IMR-90 (cell line): Measurements from ENCODE around the gene EHBP1. TPM values are rescaled to one million over a fixed set of nuclear protein-coding genes. Genes with fewer than 3 reads are reported as not detected.

Source experiments
- ATAC-seq: fragments of 200-7000 bp; cut with Tn5 transposase; 2 replicates; pipeline ENCODE4 v1.9.1; 2020; ENCODE audit warnings: low read depth, mild to moderate bottlenecking, moderate library complexity
- BruUV-seq: library from RNA; stranded (reverse); fragments of 400-500 nt; replicated peaks from 2 replicates; lab custom pipeline; 2021; lab: Mats Ljungman, UMichigan
- CTCF ChIA-PET: fragments of 300-600 bp; formaldehyde crosslinking; extraction: SDS; loops from one replicate; lab custom pipeline; 2021; ENCODE audit warnings: antibody characterized with exemption; lab: Yijun Ruan, JAX
- POLR2A ChIA-PET: fragments of 300-600 bp; sonication (Branson Sonifier 250); formaldehyde crosslinking; loops from one replicate; lab custom pipeline; 2022; ENCODE audit warnings: antibody characterized with exemption; ENCODE audit not compliant: unreplicated experiment; lab: Charles Lee
- DNase-seq: peaks from one replicate; pipeline ENCODE4 v3.0.0; 2013
- H2AFZ ChIP-seq: replicated peaks from 2 replicates; pipeline ENCODE3; 2013; ENCODE audit warnings: low read length, mild to moderate bottlenecking; ENCODE audit not compliant: poor library complexity
- H2AK5ac ChIP-seq: 2 replicates; pipeline ENCODE4 v1.6.1; 2013; ENCODE audit warnings: low read depth, low read length, inconsistent platforms
- H2AK9ac ChIP-seq: replicated peaks from 2 replicates; pipeline ENCODE3; 2013; ENCODE audit warnings: mild to moderate bottlenecking, low read depth, low read length, moderate library complexity; ENCODE audit not compliant: poor library complexity
- H2BK120ac ChIP-seq: 2 replicates; pipeline ENCODE4 v1.6.1; 2013; ENCODE audit warnings: low read depth, low read length, inconsistent platforms
- H2BK15ac ChIP-seq: 3 replicates; pipeline ENCODE4 v1.6.1; 2013; ENCODE audit warnings: low read depth, low read length, inconsistent platforms
- H2BK20ac ChIP-seq: 2 replicates; pipeline ENCODE4 v1.6.1; 2013; ENCODE audit warnings: low read depth, mild to moderate bottlenecking, inconsistent platforms, low read length, moderate library complexity
- H2BK5ac ChIP-seq: 2 replicates; pipeline ENCODE4 v1.6.1; 2013; ENCODE audit warnings: mild to moderate bottlenecking, low read depth, low read length, inconsistent platforms; ENCODE audit not compliant: poor library complexity, severe bottlenecking
- H3K14ac ChIP-seq: replicated peaks from 2 replicates; pipeline ENCODE4 v1.6.1; 2013; ENCODE audit warnings: low read depth, low read length, inconsistent platforms
- H3K18ac ChIP-seq: 2 replicates; pipeline ENCODE4 v1.6.1; 2013; ENCODE audit warnings: low read depth, low read length, control low read depth
- H3K23ac ChIP-seq: 2 replicates; pipeline ENCODE4 v1.6.1; 2013; ENCODE audit warnings: low read depth, low read length, inconsistent platforms
- H3K27ac ChIP-seq: 2 replicates; pipeline ENCODE4 v1.5.1; 2013; ENCODE audit warnings: mild to moderate bottlenecking, control low read depth, low read length; ENCODE audit not compliant: insufficient read depth
- H3K27me3 ChIP-seq: 2 replicates; pipeline ENCODE4 v1.6.1; 2013; ENCODE audit warnings: low read length; ENCODE audit not compliant: control insufficient read depth, insufficient read depth
- H3K36me3 ChIP-seq: 2 replicates; pipeline ENCODE4 v1.6.1; 2013; ENCODE audit warnings: low read length, mixed read lengths; ENCODE audit not compliant: control insufficient read depth, insufficient read depth
- H3K4ac ChIP-seq: 2 replicates; pipeline ENCODE4 v1.6.1; 2013; ENCODE audit warnings: low read depth, low read length, inconsistent platforms
- H3K4me1 ChIP-seq: 2 replicates; pipeline ENCODE4 v1.6.1; 2013; ENCODE audit warnings: low read length, mixed read lengths; ENCODE audit not compliant: control insufficient read depth, insufficient read depth
- H3K4me2 ChIP-seq: 2 replicates; pipeline ENCODE4 v1.6.1; 2013; ENCODE audit warnings: low read depth, mild to moderate bottlenecking, control low read depth, low read length, moderate library complexity
- H3K4me3 ChIP-seq: 2 replicates; pipeline ENCODE4 v1.5.1; 2013; ENCODE audit warnings: low read depth, mild to moderate bottlenecking, control low read depth, low read length, moderate library complexity; ENCODE audit not compliant: insufficient read depth
- H3K56ac ChIP-seq: 2 replicates; pipeline ENCODE4 v1.6.1; 2013; ENCODE audit warnings: low read length, inconsistent platforms; ENCODE audit not compliant: insufficient read depth; ENCODE audit errors: extremely low read depth
- H3K79me1 ChIP-seq, 2 experiments: 2 replicates each; pipeline ENCODE4 v1.6.1; 2013; ENCODE audit warnings: low read length in 2 of 2, inconsistent platforms in 1 of 2, low read depth in 1 of 2
- H3K9ac ChIP-seq: 2 replicates; pipeline ENCODE4 v1.6.1; 2013; ENCODE audit warnings: low read depth, low read length, control low read depth
- H3K9me1 ChIP-seq: 2 replicates; pipeline ENCODE4 v1.6.1; 2013; ENCODE audit warnings: low read length, inconsistent platforms; ENCODE audit not compliant: insufficient read depth
- H3K9me3 ChIP-seq: 2 replicates; pipeline ENCODE4 v1.6.1; 2013; ENCODE audit warnings: low read length; ENCODE audit not compliant: control insufficient read depth, insufficient read depth
- H4K20me1 ChIP-seq: 2 replicates; pipeline ENCODE4 v1.6.1; 2013; ENCODE audit warnings: low read length, inconsistent platforms; ENCODE audit not compliant: insufficient read depth
- H4K5ac ChIP-seq: 2 replicates; pipeline ENCODE4 v1.6.1; 2013; ENCODE audit warnings: mild to moderate bottlenecking, low read depth, low read length, control low read depth
- H4K8ac ChIP-seq, 2 experiments: 2 replicates each; pipeline ENCODE4 v1.6.1; 2013; ENCODE audit warnings: low read depth in 2 of 2, low read length in 2 of 2, control low read depth in 1 of 2, inconsistent platforms in 1 of 2
- H4K91ac ChIP-seq: 2 replicates; pipeline ENCODE4 v1.6.1; 2013; ENCODE audit warnings: low read depth, low read length, inconsistent platforms; ENCODE audit not compliant: insufficient read depth
- CTCF ChIP-seq: conservative IDR thresholded peaks from 2 replicates; pipeline ENCODE4 v1.5.1; 2012; ENCODE audit warnings: mild to moderate bottlenecking, low read depth, low read length, improper control_type of control experiment
- ELK1 ChIP-seq: fragments of 150-350 bp; IDR thresholded peaks from 2 replicates; pipeline ENCODE4 v1.6.1; 2016; ENCODE audit warnings: low read depth, mild to moderate bottlenecking, low read length, moderate library complexity, borderline replicate concordance
- FOS ChIP-seq: fragments of 150-350 bp; IDR thresholded peaks from 2 replicates; pipeline ENCODE4 v1.6.1; 2016; ENCODE audit warnings: low read depth, low read length
- SMC3 ChIP-seq: fragments of 150-350 bp; IDR thresholded peaks from 2 replicates; pipeline ENCODE4 v1.6.1; 2016; ENCODE audit warnings: low read depth, mild to moderate bottlenecking, antibody characterized with exemption, low read length, moderate library complexity
- USF2 ChIP-seq: fragments of 150-350 bp; IDR thresholded peaks from 2 replicates; pipeline ENCODE4 v1.6.1; 2017; ENCODE audit warnings: mild to moderate bottlenecking, antibody characterized with exemption, low read length, low read depth
- WGBS, 2 experiments: methylation state at CpG; one replicate each; pipeline versions ENCODE4 v1.1.5 to v1.1.7; 2013; ENCODE audit warnings: missing lambda C conversion rate in 2 of 2; ENCODE audit not compliant: insufficient read length in 1 of 2; ENCODE audit errors: extremely low coverage in 2 of 2; 5-methylcytosine and 5-hydroxymethylcytosine counted together
- dilution Hi-C: fragments of 300-500 bp; cut with HindIII; formaldehyde crosslinking; loops from one replicate; pipeline ENCODE4 v1.14.3; 2018; ENCODE audit warnings: low sequenced_read_pairs; ENCODE audit not compliant: unreplicated experiment
- in situ Hi-C: fragments of 300-500 bp; cut with MboI; formaldehyde crosslinking; loops from 3 replicates; pipeline ENCODE4 v1.14.3; 2019; ENCODE audit warnings: low sequenced_read_pairs, inconsistent platforms, mixed read lengths
- intact Hi-C: fragments of 100-400 bp; cut with micrococcal nuclease; formaldehyde crosslinking; loops from 2 replicates; pipeline ENCODE4 v1.10.0; 2022
- polyA plus RNA-seq, 3 experiments: library from polyadenylated mRNA; depleted of rRNA; stranded (reverse); fragments of >200 nt; gene quantifications; 2 replicates each; pipeline ENCODE4 v1.2.3, GENCODE V29; 2012; ENCODE audit warnings: low replicate concordance in 1 of 3
- total RNA-seq: library from RNA; depleted of rRNA; stranded (reverse); fragments of >200 nt; gene quantifications from 2 replicates; pipeline ENCODE4 v1.2.3, GENCODE V29; 2012

Gene EHBP1
- total and polyA plus RNA-seq, 2 of the 4 experiments (the other 2 are of a cell fraction): 28.3 to 44.4 TPM

GRCh38 chr2:62944362-62944761 is 238.8 kb downstream of the EHBP1 start:
- no peak overlapping the region for H4K5ac ChIP-seq
- H3K9me1 ChIP-seq: no peaks in the 10 kb centered on the region
- no peak overlapping the region for H3K4ac ChIP-seq
- H2AK9ac ChIP-seq: no peak overlapping the region
- no CpG with 5 or more reads among the region's 2 CpGs for WGBS, 2 experiments
- H4K20me1 ChIP-seq: no peaks in the 10 kb centered on the region
- H2BK20ac ChIP-seq: no peak overlapping the region
- no peaks in the 10 kb centered on the region for H3K9me3 ChIP-seq
- no peak overlapping the region for H2BK120ac ChIP-seq
- H3K9ac ChIP-seq: no peak overlapping the region
- H4K8ac ChIP-seq: no peak overlapping the region
- no TSS peak for BruUV-seq
- ChIA-PET POLR2A (no interaction called here), CTCF (interaction anchor here (0.7 kb wide), 1 partner anchor 28 kb away, joined by 3 read pairs; no protein-coding TSS in a partner anchor)
- DNase-seq (no peak), ATAC-seq (no peak)
- peaks cover 8% of the 10 kb centered on the region for H3K4me1 ChIP-seq
- H2BK15ac ChIP-seq: no peak overlapping the region
- 0 out of 4 replicates have a peak, but pooled peaks cover 0 to 3% of the 10 kb centered on the region in 2 experiments for H3K79me1 ChIP-seq
- H2AFZ ChIP-seq: no peak overlapping the region
- no peak overlapping the region for H4K91ac ChIP-seq
- no peak overlapping the region for H2AK5ac ChIP-seq
- H3K14ac ChIP-seq: no peak overlapping the region
- no peak for TF ChIP-seq FOS
- TF ChIP-seq USF2: no peak
- TF ChIP-seq ELK1: no peak
- TF ChIP-seq CTCF: no peak
- no peak for TF ChIP-seq SMC3
- no peak overlapping the region for H3K27ac ChIP-seq
- no peak overlapping the region for H3K18ac ChIP-seq
- H3K4me3 ChIP-seq: no peak overlapping the region
- in situ Hi-C loops (no loop called here), intact Hi-C loops (no loop called here), dilution Hi-C loops (no loop called here)
- H3K36me3 ChIP-seq: peaks cover 2% of the 10 kb centered on the region; the same call in 1 of the 2 replicates
- H3K4me2 ChIP-seq: no peak overlapping the region
- H3K27me3 ChIP-seq: no peaks in the 10 kb centered on the region
- H3K23ac ChIP-seq: no peak overlapping the region
- H2BK5ac ChIP-seq: no peak overlapping the region
- H3K56ac ChIP-seq: no peak overlapping the region
